HCT116 (cell line): Measurements from ENCODE around the gene KCNB1. TPM values are rescaled to one million over a fixed set of nuclear protein-coding genes. Genes with fewer than 3 reads are reported as not detected.

Experiments used
- ATAC-seq: fragments of 200-7000 bp; cut with Tn5 transposase; 2 replicates; pipeline ENCODE4 v1.9.1; 2020; ENCODE audit warnings: mild to moderate bottlenecking, moderate library complexity
- BruUV-seq: library from RNA; stranded (reverse); fragments of 400-500 nt; replicated peaks from 2 replicates; lab custom pipeline; 2021; lab: Mats Ljungman, UMichigan
- CTCF ChIA-PET: fragments of 300-600 bp; sonication (Branson Sonifier 250); formaldehyde crosslinking; loops from one replicate; lab custom pipeline; 2021; ENCODE audit warnings: antibody characterized with exemption; lab: Charles Lee
- POLR2A ChIA-PET: fragments of 300-600, 350-600 bp; sonication (Branson Sonifier 250); formaldehyde crosslinking; loops from one replicate; lab custom pipeline; 2021; ENCODE audit warnings: antibody characterized with exemption; lab: Charles Lee
- RAD21 ChIA-PET, 2 experiments: fragments of 300-600 bp; sonication (Branson Sonifier 250); formaldehyde crosslinking; loops; one replicate each; lab custom pipeline; 2023; ENCODE audit warnings: low total read pairs in 2 of 2; ENCODE audit not compliant: uncharacterized antibody in 2 of 2, unreplicated experiment in 2 of 2, low non-redundant PET in 1 of 2; lab: Charles Lee
- DNase-seq: peaks from one replicate; pipeline ENCODE4 v3.0.0-alpha.2; 2010; ENCODE audit warnings: low read depth, low spot score
- H2AFZ ChIP-seq: fragments of 200-600 bp; shearing (Covaris generic), sonication (generic); 2 replicates; pipeline ENCODE4 v1.6.1; 2017; ENCODE audit warnings: low read depth, mixed run types, mixed read lengths, antibody characterized with exemption, low read length; ENCODE audit not compliant: poor library complexity, severe bottlenecking
- H3K27ac ChIP-seq: 2 replicates; pipeline ENCODE4 v1.5.1; 2012; ENCODE audit warnings: low read depth, low read length
- H3K27me3 ChIP-seq: fragments of 200-600 bp; sonication (generic); 2 replicates; pipeline ENCODE4 v1.6.1; 2016; ENCODE audit warnings: mixed run types, low read length, mixed read lengths; ENCODE audit not compliant: insufficient read depth
- H3K36me3 ChIP-seq, 2 experiments: fragments of 200-500 bp in 1 of 2; fragments of 200-600 bp in 1 of 2; sonication (Bioruptor generic) in 1 of 2; sonication (generic) in 1 of 2; 2 replicates each; pipeline versions ENCODE4 v1.5.1 to v1.6.1; 2014 to 2016; ENCODE audit warnings: low read length in 2 of 2, inconsistent platforms in 1 of 2, mixed read lengths in 1 of 2, mixed run types in 1 of 2; ENCODE audit not compliant: insufficient read depth in 2 of 2, control insufficient read depth in 1 of 2
- H3K4me1 ChIP-seq, 2 experiments: fragments of 200-600 bp in 1 of 2; sonication (generic) in 1 of 2; 2 replicates each; pipeline versions ENCODE4 v1.5.1 to v1.6.1; 2012 to 2017; ENCODE audit warnings: low read length in 2 of 2, inconsistent platforms in 1 of 2, mild to moderate bottlenecking in 1 of 2, mixed read lengths in 1 of 2, mixed run types in 1 of 2, moderate library complexity in 1 of 2; ENCODE audit not compliant: insufficient read depth in 2 of 2, control insufficient read depth in 1 of 2
- H3K4me2 ChIP-seq: fragments of 200-600 bp; sonication (generic); 2 replicates; pipeline ENCODE4 v1.6.1; 2017; ENCODE audit warnings: mixed run types, low read length, mixed read lengths
- H3K4me3 ChIP-seq, 2 experiments: fragments of 200-600 bp in 1 of 2; sonication (generic) in 1 of 2; replicated peaks in 1 of 2; 2 replicates each; pipeline ENCODE4 v1.5.1; 2011 to 2016; ENCODE audit warnings: low read length in 2 of 2, control low read depth in 1 of 2, low read depth in 1 of 2, mild to moderate bottlenecking in 1 of 2, mixed read lengths in 1 of 2, mixed run types in 1 of 2
- H3K79me2 ChIP-seq: fragments of 200-600 bp; sonication (generic); 2 replicates; pipeline ENCODE4 v1.6.1; 2017; ENCODE audit warnings: mild to moderate bottlenecking, mixed run types, low read length, moderate library complexity, mixed read lengths; ENCODE audit not compliant: insufficient read depth
- H3K9ac ChIP-seq: fragments of 200-600 bp; sonication (generic); 2 replicates; pipeline ENCODE4 v1.6.1; 2016; ENCODE audit warnings: low read length, mixed read lengths
- H3K9me2 ChIP-seq: fragments of 200-600 bp; sonication (generic), shearing (Covaris generic); 2 replicates; pipeline ENCODE4 v1.6.1; 2017; ENCODE audit warnings: mixed run types, mild to moderate bottlenecking, moderate library complexity; ENCODE audit not compliant: insufficient read depth
- H3K9me3 ChIP-seq, 2 experiments: fragments of 200-500 bp in 1 of 2; fragments of 200-600 bp in 1 of 2; sonication (Bioruptor generic) in 1 of 2; sonication (generic) in 1 of 2; 2 replicates each; pipeline ENCODE4 v1.6.1; 2014 to 2017; ENCODE audit warnings: low read length in 2 of 2, mixed read lengths in 2 of 2, inconsistent platforms in 1 of 2, low read depth in 1 of 2, mild to moderate bottlenecking in 1 of 2, mixed run types in 1 of 2, moderate library complexity in 1 of 2; ENCODE audit not compliant: control insufficient read depth in 1 of 2, insufficient read depth in 1 of 2
- H4K20me1 ChIP-seq: fragments of 200-600 bp; sonication (generic), shearing (Covaris generic); 2 replicates; pipeline ENCODE4 v1.6.1; 2017; ENCODE audit warnings: mixed run types, mild to moderate bottlenecking, moderate library complexity; ENCODE audit not compliant: insufficient read depth
- CEBPB ChIP-seq: IDR thresholded peaks from 2 replicates; pipeline ENCODE4 v1.6.1; 2012; ENCODE audit warnings: low read depth
- EGR1 ChIP-seq: IDR thresholded peaks from 2 replicates; pipeline ENCODE4 v1.6.1; 2012; ENCODE audit warnings: low read depth
- POLR2A ChIP-seq: IDR thresholded peaks from 2 replicates; pipeline ENCODE4 v1.7.0; 2011; ENCODE audit warnings: borderline replicate concordance; ENCODE audit not compliant: insufficient read depth, insufficient read length; ENCODE audit errors: extremely low read depth
- POLR2AphosphoS5 ChIP-seq: IDR thresholded peaks from 2 replicates; pipeline ENCODE4 v1.6.1; 2011; ENCODE audit warnings: mild to moderate bottlenecking, low read depth, low read length, moderate library complexity
- SIN3A ChIP-seq: IDR thresholded peaks from 2 replicates; pipeline ENCODE4 v1.6.1; 2012; ENCODE audit warnings: low read depth
- SP1 ChIP-seq: IDR thresholded peaks from 2 replicates; pipeline ENCODE4 v1.6.1; 2012; ENCODE audit warnings: low read depth
- YY1 ChIP-seq: IDR thresholded peaks from 2 replicates; pipeline ENCODE4 v1.6.1; 2011; ENCODE audit warnings: low read length, low read depth, moderate library complexity, mild to moderate bottlenecking; ENCODE audit not compliant: insufficient replicate concordance; ENCODE audit errors: extremely low read depth
- ZNF274 ChIP-seq: fragments of 200-500 bp; sonication (Bioruptor generic); IDR thresholded peaks from 2 replicates; pipeline ENCODE4 v1.6.1; 2014; ENCODE audit warnings: mild to moderate bottlenecking, low read depth, low read length, inconsistent platforms
- intact Hi-C: fragments of 100-400 bp; cut with micrococcal nuclease; formaldehyde crosslinking; loops from 2 replicates; pipeline ENCODE4 v1.10.0; 2022
- total RNA-seq: library from RNA; stranded (reverse); gene quantifications from one replicate; pipeline ENCODE4 v1.2.1, GENCODE V29; 2021; ENCODE audit not compliant: unreplicated experiment
- TF ChIP-seq, protein P1 (sequence below): IDR thresholded peaks from 2 replicates; pipeline ENCODE4 v1.6.1; 2012

KCNB1 gene
- total RNA-seq, 1 experiment from 2014 or later: 0.79 TPM

DNA sequence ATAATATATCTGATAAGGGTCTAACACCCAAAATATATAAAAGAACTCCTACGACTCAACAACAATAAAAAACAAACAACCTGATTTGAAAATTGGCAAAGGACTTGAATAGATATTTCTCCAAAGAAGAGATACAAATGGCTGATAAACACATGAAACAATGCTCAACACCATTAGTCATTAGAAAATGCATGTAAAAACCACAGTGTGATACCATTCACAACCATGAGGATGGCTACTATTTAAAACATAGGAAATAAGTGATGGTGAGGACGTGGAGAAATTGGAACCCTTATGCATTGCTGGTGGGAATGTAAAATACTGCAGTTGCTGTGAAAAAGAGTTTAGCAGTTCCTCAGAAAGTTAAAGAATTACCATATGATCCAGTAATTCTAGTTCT is 44.1 kb upstream of the KCNB1 start:
- H3K4me1 ChIP-seq: no peaks in the 10 kb centered on the region; a peak in 1 of 4 replicates
- no peak overlapping the region for H3K9ac ChIP-seq
- intact Hi-C loops: no loop called here
- no peak overlapping the region for H3K27ac ChIP-seq
- H3K79me2 ChIP-seq: no peaks in the 10 kb centered on the region
- ChIA-PET RAD21 (no interaction called here), CTCF (no interaction called here), POLR2A (no interaction called here)
- no peaks in the 10 kb centered on the region for H4K20me1 ChIP-seq
- no peak overlapping the region for H2AFZ ChIP-seq
- ATAC-seq: no peak
- no TSS peak for BruUV-seq
- no peak overlapping the region for H3K4me3 ChIP-seq
- H3K9me3 ChIP-seq: no peaks in the 10 kb centered on the region
- no peaks in the 10 kb centered on the region for H3K9me2 ChIP-seq
- H3K4me2 ChIP-seq: no peak overlapping the region
- no peaks in the 10 kb centered on the region for H3K27me3 ChIP-seq
- H3K36me3 ChIP-seq: no peaks in the 10 kb centered on the region
- DNase-seq: no peak
- TF ChIP-seq ZNF274: no peak

DNA sequence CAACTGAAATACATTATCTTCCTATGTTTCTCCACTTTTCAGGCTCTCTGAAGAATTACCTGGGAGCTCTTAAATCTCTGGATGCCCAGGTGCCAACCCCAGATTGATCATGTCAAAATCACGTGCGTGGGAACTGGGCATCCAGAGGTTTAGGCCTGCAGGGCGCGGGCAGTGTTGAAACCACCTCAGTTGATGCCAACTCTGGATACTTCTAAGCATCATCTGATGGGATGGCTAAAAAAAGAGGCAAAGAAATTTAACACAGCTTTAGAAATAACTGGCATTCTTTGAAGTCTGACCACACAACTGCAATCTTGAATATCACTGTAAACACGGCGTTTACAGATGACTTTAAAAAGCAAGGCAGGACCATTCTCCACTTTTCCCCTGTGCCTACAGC is 43.6 kb upstream of the KCNB1 start:
- intact Hi-C loops: no loop called here
- ChIA-PET CTCF (interaction anchor here (1.2 kb wide), 1 partner anchor 191 kb away, joined by 5 read pairs; no protein-coding TSS in a partner anchor), POLR2A (interaction anchor here (0.7 kb wide), 1 partner anchor 10 kb away, joined by 4 read pairs; no protein-coding TSS in a partner anchor)
- no peaks in the 10 kb centered on the region for H3K79me2 ChIP-seq
- no peak overlapping the region for H3K9ac ChIP-seq
- TF ChIP-seq POLR2AphosphoS5: no peak
- no peak for TF ChIP-seq YY1
- no peak for TF ChIP-seq POLR2A
- TF ChIP-seq EGR1: no peak
- no peak for TF ChIP-seq CEBPB
- TF ChIP-seq, protein P1, sequence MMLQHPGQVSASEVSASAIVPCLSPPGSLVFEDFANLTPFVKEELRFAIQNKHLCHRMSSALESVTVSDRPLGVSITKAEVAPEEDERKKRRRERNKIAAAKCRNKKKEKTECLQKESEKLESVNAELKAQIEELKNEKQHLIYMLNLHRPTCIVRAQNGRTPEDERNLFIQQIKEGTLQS: no peak
- TF ChIP-seq SP1: no peak
- TF ChIP-seq SIN3A: no peak
- TF ChIP-seq, all 23 proteins: peak for 0
- H3K4me2 ChIP-seq: no peak overlapping the region
- no peak overlapping the region for H3K4me3 ChIP-seq
- no peaks in the 10 kb centered on the region for H3K27me3 ChIP-seq
- BruUV-seq: no TSS peak
- DNase-seq (no peak), ATAC-seq (no peak)
- no peaks in the 10 kb centered on the region for H4K20me1 ChIP-seq
- RAD21 ChIA-PET: no interaction called here
- H3K9me2 ChIP-seq: no peaks in the 10 kb centered on the region
- no peak overlapping the region for H2AFZ ChIP-seq
- no peaks in the 10 kb centered on the region; a peak in 1 of 4 replicates for H3K4me1 ChIP-seq
- H3K9me3 ChIP-seq: no peaks in the 10 kb centered on the region
- H3K36me3 ChIP-seq: no peaks in the 10 kb centered on the region
- H3K27ac ChIP-seq: no peak overlapping the region
